ENCODE data around the gene MAPK4.

DNA sequence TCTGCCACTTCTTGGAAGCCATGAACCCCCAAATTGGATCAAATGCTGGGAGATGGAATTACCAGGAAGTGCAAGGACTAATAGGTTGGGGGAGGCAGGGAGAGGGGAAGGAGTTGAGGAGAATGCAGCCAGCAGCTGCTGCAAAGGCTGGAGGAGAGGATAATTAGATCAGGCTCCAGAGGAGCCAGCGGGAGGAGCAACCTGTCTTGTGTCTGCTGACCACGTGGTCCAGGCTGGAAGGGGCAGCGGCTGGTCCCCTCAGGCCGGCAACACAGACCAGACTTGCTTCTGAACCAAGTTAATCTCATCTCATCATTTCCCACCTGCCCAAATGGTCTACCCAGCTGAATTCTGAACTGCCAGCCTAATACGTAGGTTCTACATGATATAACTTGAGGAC is 191.6 kb downstream of the MAPK4 start:
- no peak for TF ChIP-seq CTCF (IDR thresholded peaks at IDR 0.05)
- no peak for TF ChIP-seq POLR2AphosphoS5 (IDR thresholded peaks at IDR 0.05)

Measured in prostate gland (tissue), 2 donors.